Renal cortex interstitium (tissue), 11 donors: ENCODE data around the gene DPYSL3. TPM values are rescaled to one million over a fixed set of nuclear protein-coding genes. Genes with fewer than 3 reads are reported as not detected.
A peak's percentile ranks its signal among the peaks of the same experiment; 100 is the strongest.

Experiments used
- DNase-seq, 11 donors: peaks; one replicate each; pipeline ENCODE4 v3.0.0-alpha.2; 2013; ENCODE audit warnings: low read depth in 9 of 11, low spot score in 4 of 11; ENCODE audit errors: extremely low read depth in 1 of 11
- polyA plus RNA-seq, 3 donors: library from polyadenylated mRNA; unstranded; fragments of 120-200 nt; gene quantifications; one replicate each; pipeline ENCODE4 v1.2.1, GENCODE V29; 2013; ENCODE audit not compliant: insufficient read length in 3 of 3

DPYSL3 gene
- polyA plus RNA-seq, 3 donors, result 30.4 to 44.1 (median 33.1) TPM

GRCh38 chr5:147418613-147419012, 91.3 kb downstream of the DPYSL3 start:
- no peak for DNase-seq

- DNase-seq, result no peak
These were observed 92.6 kb downstream of the DPYSL3 start for GRCh38 chr5:147417135-147417813.

DNA sequence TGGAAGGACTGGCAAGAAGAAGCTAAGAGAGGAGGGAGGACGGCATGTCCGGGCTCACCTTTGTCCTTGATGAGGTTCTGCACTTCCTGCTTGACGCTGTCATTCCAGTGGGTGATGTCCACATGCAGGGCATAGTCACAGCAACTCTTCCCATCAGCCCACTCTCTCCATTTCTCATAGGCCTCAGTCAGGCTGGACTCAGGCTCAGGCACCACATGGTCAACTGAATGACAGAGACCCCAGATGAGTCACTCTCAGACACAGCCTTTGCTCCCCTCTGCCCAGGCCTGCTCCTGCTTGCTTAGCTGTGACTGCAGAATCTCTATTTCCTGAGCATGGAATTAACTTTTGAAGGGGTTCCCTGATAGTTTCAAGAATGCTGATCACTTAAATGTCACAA, 94.2 kb downstream of the DPYSL3 start:
- no peak for DNase-seq

- DNase-seq, result no peak
These were observed 96.6 kb downstream of the DPYSL3 start for GRCh38 chr5:147413266-147413665.

DNA sequence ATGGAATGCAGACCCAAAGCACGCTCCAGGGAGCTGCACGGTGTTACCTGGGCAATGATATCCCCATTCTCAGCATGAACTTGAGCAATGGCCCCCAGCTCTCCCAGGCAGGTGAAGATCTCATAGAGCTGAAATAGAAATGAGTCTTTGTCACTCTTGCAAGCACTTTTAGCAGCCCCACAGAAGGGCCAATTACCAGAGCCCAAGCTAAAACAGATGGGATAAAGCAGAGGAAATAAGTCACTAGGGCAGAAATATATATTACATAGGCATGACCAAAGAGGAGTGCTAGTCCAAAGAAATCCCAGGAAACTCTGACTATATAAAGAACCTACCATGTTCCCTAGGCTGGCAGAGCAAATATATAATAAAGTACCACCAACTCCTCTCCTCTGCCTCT, 97.3 kb downstream of the DPYSL3 start:
- no peak for DNase-seq

DNA sequence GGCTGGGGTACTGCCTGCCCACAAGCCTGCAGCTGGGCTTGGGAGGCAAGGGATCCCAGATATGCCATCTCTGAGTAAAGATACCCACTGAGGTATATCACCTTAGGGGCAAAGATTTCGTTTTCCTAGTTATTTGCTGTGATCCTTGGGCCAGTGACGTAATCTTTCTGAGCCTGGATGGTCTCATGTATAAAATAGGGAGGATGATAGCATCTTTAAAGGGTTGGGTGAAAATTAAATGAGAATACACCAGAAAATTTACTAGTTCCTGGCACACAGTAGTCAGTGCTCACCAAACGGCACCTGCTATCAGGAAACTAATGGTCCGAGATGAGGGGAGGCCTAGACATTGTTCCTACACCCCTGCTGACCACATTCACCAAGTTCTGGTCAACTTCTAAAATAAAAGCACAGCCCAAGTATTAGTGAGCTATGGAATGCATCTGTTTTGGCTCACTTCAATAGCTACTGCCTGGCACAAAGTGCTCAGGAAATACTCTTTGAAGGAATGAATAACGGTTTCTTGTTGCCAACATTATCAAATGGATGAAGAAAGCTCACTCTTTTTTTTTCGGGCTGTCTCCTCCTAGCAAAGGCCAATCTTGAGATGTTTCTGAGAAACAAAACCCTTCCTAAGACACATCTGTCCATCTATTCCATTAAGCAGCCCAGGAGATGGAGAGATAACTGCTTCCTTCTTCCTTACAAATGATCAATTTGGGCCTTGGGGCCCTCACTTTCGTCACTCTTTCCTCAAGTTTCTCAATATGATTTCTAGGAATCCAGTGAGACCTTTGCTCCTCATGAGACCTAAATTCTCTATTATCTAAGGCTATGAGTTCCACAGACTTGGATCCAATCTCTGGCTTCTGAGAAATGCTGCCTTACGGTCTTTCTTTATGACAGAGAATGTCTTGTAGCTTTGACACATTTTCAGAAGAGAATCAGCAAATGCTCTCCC, 98.2 kb downstream of the DPYSL3 start:
- DNase-seq, result no peak

GRCh38 chr5:147410496-147411358, 99.1 kb downstream of the DPYSL3 start:
- DNase-seq, result peak in 8 of 11 donors; percentile 9 to 44 (median 34)

GRCh38 chr5:147408980-147409379, 100.9 kb downstream of the DPYSL3 start:
- no peak for DNase-seq

- no peak for DNase-seq
These were observed 102.7 kb downstream of the DPYSL3 start for GRCh38 chr5:147407094-147407681.

DNA sequence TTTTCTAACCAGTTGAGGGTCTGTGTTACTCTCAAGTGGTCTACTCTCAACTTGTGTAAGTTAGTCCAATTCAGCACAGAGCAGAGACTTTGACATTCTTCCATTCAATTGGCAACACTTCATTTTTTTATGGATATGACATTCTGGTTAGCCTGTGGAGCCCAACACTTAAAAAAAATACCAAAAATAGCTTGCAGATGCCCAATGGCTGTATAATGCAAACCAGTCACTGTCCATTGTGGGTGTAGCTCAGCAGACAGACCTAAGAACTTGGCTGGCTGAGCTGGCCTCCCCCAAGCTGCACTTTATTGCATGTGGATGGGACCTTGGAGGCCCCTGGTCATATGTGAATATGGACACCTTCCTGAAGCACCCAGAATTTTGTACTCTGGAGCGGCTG, 103.2 kb downstream of the DPYSL3 start:
- no peak for DNase-seq

- DNase-seq, result no peak
These were observed 105.2 kb downstream of the DPYSL3 start for GRCh38 chr5:147404706-147405105.

DNA sequence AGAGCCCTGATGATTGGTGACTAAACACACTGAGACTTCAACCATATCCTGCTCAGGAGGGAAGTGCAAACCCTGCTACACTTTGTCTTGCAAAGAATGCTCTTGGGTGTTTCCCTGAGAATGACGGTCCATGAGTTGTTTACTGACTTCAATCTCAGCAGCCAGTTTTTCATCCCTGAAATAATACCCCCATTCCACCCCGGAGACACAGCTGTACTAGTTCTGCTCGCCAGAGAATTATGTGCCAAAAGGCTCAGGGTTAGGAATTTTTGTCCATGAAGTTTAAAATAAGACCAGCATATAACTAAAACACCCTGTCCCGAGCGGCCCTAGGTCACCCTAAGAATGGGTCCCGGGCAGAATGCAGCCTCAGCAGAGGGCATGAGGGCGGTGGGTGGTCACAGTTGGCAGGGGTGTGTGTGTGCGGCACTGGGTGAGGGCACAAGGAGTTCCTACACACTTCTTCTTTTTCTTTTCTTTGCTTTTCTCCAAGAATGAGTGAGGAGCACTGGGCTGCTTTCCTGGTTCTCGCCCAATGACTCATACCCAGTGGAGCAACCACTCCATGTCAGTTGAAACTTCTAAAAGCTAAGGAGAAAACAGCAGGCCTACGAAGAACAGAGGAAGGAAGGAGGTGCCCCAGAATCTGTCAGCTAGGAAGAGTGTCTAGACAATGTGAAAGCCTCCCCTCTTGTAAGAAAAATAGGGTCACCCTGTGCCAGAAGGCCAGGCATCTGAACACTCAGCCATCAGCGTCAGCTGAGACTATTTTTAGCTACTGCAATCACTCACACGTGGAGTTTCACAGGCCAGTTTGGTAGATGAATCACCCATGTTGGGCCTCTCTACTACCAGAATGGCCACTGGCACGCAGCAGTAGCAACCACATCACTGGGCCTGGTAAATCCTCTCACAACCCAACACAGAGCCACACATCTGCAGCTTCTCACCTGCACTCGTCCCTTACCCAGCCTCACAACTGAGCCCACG, 105.9 kb downstream of the DPYSL3 start:
- DNase-seq, result no peak

GRCh38 chr5:147400881-147401280, 109.0 kb downstream of the DPYSL3 start:
- DNase-seq, result no peak

DNA sequence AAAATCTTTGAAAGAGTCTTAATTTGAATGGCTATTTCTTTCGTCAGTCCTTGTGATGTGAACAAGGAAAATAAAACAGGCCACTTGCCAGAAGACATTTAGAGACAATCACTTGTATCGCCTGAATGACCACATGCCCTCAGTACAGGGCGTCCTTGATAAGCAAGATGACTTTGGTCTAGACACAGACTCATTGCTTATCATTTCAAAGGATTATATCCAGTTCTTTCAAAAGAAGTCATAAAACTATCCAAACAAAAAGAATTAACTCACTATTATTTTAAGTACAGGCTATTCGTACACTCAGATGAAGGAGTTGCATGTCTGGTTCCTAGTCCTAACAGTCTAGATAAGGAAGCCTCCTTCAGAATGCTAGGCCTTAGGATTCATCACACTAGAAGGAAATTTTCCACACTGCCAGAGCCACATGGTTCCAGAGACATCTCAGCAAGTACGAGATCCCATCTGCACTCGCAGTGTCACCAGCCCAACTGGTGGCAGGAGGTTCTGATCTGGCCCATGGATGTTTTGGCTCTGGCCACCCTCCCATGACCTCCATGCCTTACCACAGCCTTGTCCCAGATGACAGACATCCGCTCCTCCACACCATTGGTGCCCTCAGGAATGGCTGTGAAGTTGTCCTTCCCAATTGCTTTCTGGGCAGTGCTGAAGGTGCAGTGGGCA, 109.6 kb downstream of the DPYSL3 start:
- DNase-seq, result no peak

DNA sequence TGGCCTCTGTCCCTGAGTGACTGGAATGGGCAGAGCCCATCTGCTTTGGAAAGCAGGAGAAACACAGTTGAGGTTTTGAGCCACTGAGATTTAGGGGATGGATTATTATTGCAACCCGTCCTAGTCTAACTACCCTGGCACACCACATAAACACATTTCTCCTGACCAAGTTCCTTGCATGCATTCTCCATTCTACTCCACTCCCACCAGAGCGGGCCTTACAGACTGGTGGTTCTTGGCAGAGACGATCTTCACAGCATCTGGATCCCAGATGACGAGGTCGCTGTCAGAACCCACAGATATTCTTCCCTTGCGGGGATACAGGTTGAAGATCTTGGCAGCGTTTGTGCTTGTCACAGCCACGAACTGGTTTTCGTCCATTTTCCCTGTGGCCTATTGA, 111.0 kb downstream of the DPYSL3 start:
- no peak for DNase-seq

GRCh38 chr5:147397616-147398015, 112.3 kb downstream of the DPYSL3 start:
- no peak for DNase-seq

- DNase-seq, result no peak
These were observed 113.6 kb downstream of the DPYSL3 start for GRCh38 chr5:147396070-147396823.
